GM12878 (cell line): ENCODE results near the gene ANKDD1A. TPM values are rescaled to one million over a fixed set of nuclear protein-coding genes. Genes with fewer than 3 reads are reported as not detected.

Experiments
- ETV6 ChIP-seq, 2 experiments: fragments of 450-650 bp in 1 of 2; IDR thresholded peaks in 1 of 2; conservative IDR thresholded peaks in 1 of 2; 2 replicates each; pipeline ENCODE4 v1.6.1; 2014; ENCODE audit warnings: antibody characterized with exemption in 1 of 2, borderline replicate concordance in 1 of 2, low read depth in 1 of 2, mild to moderate bottlenecking in 1 of 2, moderate library complexity in 1 of 2
- FOXK2 ChIP-seq: fragments of 450-650 bp; IDR thresholded peaks from 2 replicates; pipeline ENCODE4 v1.6.1; 2017; ENCODE audit warnings: mild to moderate bottlenecking, moderate library complexity
- IKZF1 ChIP-seq: fragments of 450-650 bp; conservative IDR thresholded peaks from 2 replicates; pipeline ENCODE4 v1.6.1; 2017; ENCODE audit warnings: antibody characterized with exemption, mild to moderate bottlenecking
- ZNF384 ChIP-seq: IDR thresholded peaks from 2 replicates; pipeline ENCODE4 v1.6.1; 2012; ENCODE audit warnings: low read depth, mild to moderate bottlenecking, low read length, improper control_type of control experiment, borderline replicate concordance
- ZZZ3 ChIP-seq: IDR thresholded peaks from 2 replicates; pipeline ENCODE4 v1.6.1; 2011; ENCODE audit warnings: low read depth; ENCODE audit not compliant: control insufficient read depth, insufficient read length
- polyA plus RNA-seq, 11 experiments: library from polyadenylated mRNA; depleted of rRNA in 4 of 11; unstranded in 6 of 11; stranded (reverse) in 5 of 11; fragments of >200 nt; fragmentation: Nextera tagmentation in 4 of 11; fragmentation: Illumina TruSeq in 1 of 11; extraction: Ambion mirVana in 4 of 11; extraction: Trizol in 1 of 11; gene quantifications; 1 replicate in 1 of 11; 2 replicates in 10 of 11; pipeline versions ENCODE4 v1.2.1 to v1.2.3, GENCODE V29; 2011 to 2016; ENCODE audit warnings: inconsistent platforms in 2 of 11, missing spikeins in 2 of 11, low read depth in 1 of 11
- total RNA-seq, 4 experiments: library from RNA; depleted of rRNA in 3 of 4; stranded (reverse); fragments of >200 nt in 3 of 4; fragmentation: Illumina TruSeq in 1 of 4; extraction: Trizol in 1 of 4; gene quantifications; 2 replicates each; pipeline versions ENCODE4 v1.2.1 to v1.2.3, GENCODE V29; 2013 to 2021
- TF ChIP-seq, protein P1 (sequence below): IDR thresholded peaks from 2 replicates; pipeline ENCODE4 v1.6.1; 2012; ENCODE audit warnings: mild to moderate bottlenecking, low read depth, low read length
- TF ChIP-seq, protein P2 (sequence below): fragments of 450-650 bp; IDR thresholded peaks from 2 replicates; pipeline ENCODE4 v1.6.1; 2017; ENCODE audit warnings: mild to moderate bottlenecking, moderate library complexity
- TF ChIP-seq, protein P3 (sequence below): fragments of 450-650 bp; IDR thresholded peaks from 2 replicates; pipeline ENCODE4 v1.6.1; 2017; ENCODE audit warnings: mild to moderate bottlenecking, low read depth, inconsistent platforms; ENCODE audit not compliant: poor library complexity, severe bottlenecking
- TF ChIP-seq, protein P4 (sequence below): fragments of 450-650 bp; IDR thresholded peaks from 2 replicates; pipeline ENCODE4 v1.6.1; 2014; ENCODE audit warnings: mild to moderate bottlenecking

Gene ANKDD1A
- total and polyA plus RNA-seq, 10 of the 15 experiments (the other 5 are each of a cell fraction or from before 2014, with no cell fraction given): 1.5 to 6.6 (median 4.1) TPM

DNA sequence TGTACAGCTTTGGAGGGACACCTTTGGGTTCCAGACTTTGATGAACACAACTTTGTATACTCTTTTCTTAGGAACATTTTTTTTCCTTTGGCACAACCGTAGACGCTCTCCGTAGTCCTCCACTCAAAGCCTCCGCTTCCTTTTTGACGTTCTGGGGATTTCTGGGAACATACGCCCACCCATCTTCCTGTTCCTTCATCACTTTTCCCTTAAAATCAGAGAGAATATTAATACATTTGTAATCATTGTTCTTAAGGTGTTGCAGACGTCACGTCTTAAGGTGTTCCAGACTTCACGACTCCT is 78.4 kb downstream of the ANKDD1A start (continued):
- TF ChIP-seq, protein P1, sequence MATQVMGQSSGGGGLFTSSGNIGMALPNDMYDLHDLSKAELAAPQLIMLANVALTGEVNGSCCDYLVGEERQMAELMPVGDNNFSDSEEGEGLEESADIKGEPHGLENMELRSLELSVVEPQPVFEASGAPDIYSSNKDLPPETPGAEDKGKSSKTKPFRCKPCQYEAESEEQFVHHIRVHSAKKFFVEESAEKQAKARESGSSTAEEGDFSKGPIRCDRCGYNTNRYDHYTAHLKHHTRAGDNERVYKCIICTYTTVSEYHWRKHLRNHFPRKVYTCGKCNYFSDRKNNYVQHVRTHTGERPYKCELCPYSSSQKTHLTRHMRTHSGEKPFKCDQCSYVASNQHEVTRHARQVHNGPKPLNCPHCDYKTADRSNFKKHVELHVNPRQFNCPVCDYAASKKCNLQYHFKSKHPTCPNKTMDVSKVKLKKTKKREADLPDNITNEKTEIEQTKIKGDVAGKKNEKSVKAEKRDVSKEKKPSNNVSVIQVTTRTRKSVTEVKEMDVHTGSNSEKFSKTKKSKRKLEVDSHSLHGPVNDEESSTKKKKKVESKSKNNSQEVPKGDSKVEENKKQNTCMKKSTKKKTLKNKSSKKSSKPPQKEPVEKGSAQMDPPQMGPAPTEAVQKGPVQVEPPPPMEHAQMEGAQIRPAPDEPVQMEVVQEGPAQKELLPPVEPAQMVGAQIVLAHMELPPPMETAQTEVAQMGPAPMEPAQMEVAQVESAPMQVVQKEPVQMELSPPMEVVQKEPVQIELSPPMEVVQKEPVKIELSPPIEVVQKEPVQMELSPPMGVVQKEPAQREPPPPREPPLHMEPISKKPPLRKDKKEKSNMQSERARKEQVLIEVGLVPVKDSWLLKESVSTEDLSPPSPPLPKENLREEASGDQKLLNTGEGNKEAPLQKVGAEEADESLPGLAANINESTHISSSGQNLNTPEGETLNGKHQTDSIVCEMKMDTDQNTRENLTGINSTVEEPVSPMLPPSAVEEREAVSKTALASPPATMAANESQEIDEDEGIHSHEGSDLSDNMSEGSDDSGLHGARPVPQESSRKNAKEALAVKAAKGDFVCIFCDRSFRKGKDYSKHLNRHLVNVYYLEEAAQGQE: no peak
- TF ChIP-seq, protein P2, sequence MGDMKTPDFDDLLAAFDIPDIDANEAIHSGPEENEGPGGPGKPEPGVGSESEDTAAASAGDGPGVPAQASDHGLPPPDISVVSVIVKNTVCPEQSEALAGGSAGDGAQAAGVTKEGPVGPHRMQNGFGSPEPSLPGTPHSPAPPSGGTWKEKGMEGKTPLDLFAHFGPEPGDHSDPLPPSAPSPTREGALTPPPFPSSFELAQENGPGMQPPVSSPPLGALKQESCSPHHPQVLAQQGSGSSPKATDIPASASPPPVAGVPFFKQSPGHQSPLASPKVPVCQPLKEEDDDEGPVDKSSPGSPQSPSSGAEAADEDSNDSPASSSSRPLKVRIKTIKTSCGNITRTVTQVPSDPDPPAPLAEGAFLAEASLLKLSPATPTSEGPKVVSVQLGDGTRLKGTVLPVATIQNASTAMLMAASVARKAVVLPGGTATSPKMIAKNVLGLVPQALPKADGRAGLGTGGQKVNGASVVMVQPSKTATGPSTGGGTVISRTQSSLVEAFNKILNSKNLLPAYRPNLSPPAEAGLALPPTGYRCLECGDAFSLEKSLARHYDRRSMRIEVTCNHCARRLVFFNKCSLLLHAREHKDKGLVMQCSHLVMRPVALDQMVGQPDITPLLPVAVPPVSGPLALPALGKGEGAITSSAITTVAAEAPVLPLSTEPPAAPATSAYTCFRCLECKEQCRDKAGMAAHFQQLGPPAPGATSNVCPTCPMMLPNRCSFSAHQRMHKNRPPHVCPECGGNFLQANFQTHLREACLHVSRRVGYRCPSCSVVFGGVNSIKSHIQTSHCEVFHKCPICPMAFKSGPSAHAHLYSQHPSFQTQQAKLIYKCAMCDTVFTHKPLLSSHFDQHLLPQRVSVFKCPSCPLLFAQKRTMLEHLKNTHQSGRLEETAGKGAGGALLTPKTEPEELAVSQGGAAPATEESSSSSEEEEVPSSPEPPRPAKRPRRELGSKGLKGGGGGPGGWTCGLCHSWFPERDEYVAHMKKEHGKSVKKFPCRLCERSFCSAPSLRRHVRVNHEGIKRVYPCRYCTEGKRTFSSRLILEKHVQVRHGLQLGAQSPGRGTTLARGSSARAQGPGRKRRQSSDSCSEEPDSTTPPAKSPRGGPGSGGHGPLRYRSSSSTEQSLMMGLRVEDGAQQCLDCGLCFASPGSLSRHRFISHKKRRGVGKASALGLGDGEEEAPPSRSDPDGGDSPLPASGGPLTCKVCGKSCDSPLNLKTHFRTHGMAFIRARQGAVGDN: no peak
- TF ChIP-seq ETV6 (conservative IDR thresholded peaks at IDR 0.05 in 1 of 2, IDR thresholded peaks at IDR 0.05 in 1 of 2; ENCODE audit: borderline replicate concordance in 1 of 2, low read depth in 1 of 2): 0 out of 4 replicates have a peak, but pooled peaks of 1 of the 2 experiments have one; percentile 14
- TF ChIP-seq, protein P3, sequence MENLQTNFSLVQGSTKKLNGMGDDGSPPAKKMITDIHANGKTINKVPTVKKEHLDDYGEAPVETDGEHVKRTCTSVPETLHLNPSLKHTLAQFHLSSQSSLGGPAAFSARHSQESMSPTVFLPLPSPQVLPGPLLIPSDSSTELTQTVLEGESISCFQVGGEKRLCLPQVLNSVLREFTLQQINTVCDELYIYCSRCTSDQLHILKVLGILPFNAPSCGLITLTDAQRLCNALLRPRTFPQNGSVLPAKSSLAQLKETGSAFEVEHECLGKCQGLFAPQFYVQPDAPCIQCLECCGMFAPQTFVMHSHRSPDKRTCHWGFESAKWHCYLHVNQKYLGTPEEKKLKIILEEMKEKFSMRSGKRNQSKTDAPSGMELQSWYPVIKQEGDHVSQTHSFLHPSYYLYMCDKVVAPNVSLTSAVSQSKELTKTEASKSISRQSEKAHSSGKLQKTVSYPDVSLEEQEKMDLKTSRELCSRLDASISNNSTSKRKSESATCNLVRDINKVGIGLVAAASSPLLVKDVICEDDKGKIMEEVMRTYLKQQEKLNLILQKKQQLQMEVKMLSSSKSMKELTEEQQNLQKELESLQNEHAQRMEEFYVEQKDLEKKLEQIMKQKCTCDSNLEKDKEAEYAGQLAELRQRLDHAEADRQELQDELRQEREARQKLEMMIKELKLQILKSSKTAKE: peak; percentile 56
- TF ChIP-seq FOXK2: no peak
- TF ChIP-seq ZNF384: peak; percentile 23; the same call in 1 of the 2 replicates
- peak; percentile 71; the same call in 1 of the 2 replicates for TF ChIP-seq IKZF1
- TF ChIP-seq ZZZ3: no peak
- TF ChIP-seq, protein P4, sequence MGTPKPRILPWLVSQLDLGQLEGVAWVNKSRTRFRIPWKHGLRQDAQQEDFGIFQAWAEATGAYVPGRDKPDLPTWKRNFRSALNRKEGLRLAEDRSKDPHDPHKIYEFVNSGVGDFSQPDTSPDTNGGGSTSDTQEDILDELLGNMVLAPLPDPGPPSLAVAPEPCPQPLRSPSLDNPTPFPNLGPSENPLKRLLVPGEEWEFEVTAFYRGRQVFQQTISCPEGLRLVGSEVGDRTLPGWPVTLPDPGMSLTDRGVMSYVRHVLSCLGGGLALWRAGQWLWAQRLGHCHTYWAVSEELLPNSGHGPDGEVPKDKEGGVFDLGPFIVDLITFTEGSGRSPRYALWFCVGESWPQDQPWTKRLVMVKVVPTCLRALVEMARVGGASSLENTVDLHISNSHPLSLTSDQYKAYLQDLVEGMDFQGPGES: no peak
